Activated T-cell treated with anti-CD3 and anti-CD28 coated beads, Interleukin-2, amount 50 U/mL, for 1 hour (primary cell): ENCODE results near the gene CD34.
"Not testable (repeated sequence)": the region's sequence is repeated elsewhere in the genome, so short reads cannot be mapped to it uniquely, and the experiment has no call there.

Experiments used
- DNase-seq: peaks from one replicate; pipeline ENCODE4 v3.0.0-alpha.2; 2020

CD34 gene

GRCh38 chr1:207925969-207926368 is 15.0 kb upstream of the CD34 start:
- DNase-seq: not testable (repeated sequence)

GRCh38 chr1:207925210-207925609 is 14.3 kb upstream of the CD34 start:
- DNase-seq: no peak

DNA sequence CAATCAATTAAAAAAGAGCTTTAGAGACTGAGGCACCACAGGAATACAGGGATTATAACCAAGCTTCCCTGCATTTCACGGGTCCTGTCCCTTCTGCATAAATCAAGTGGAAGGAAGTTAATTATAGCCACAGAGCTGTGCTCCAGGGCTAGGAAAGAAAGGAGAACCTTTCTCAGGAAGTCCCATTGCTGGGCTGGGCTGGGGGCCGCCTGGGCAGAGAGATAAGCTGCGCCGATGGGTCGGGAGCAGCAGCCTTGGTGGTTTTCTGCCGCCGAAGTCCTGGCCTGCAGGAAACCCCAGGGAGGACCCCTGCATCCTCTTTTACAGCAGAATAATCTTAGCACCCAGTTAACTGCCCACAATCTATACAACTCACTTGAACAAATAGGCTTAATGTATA is 12.6 kb upstream of the CD34 start:
- DNase-seq: no peak

DNA sequence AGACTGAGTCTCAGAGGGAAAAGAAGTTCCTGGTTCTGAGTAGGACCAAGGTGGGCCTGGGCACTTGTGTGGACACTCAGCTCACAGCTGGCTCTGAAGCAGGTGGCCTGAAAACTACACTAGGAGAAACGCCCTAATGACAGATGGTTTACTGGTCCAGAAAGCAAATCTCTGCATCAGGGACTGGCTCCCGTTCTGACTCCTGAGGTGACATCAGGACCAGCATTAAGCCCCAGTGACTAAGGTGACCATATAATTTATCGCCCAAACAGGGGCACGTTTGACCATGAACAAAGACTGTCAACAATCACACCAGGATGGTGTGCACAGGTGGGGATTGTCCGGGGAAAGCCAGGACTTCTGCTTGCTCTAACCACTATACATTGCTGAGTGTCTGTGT is 12.2 kb upstream of the CD34 start:
- no peak for DNase-seq

GRCh38 chr1:207922554-207922953 is 11.6 kb upstream of the CD34 start:
- no peak for DNase-seq

- no peak for DNase-seq
Measured at GRCh38 chr1:207921321-207921720, 10.4 kb upstream of the CD34 start.

- DNase-seq: no peak
Measured at GRCh38 chr1:207920444-207921021, 9.6 kb upstream of the CD34 start.

- DNase-seq: no peak
Measured at GRCh38 chr1:207919523-207920170, 8.7 kb upstream of the CD34 start.

GRCh38 chr1:207918581-207918980 is 7.7 kb upstream of the CD34 start:
- DNase-seq: no peak

DNA sequence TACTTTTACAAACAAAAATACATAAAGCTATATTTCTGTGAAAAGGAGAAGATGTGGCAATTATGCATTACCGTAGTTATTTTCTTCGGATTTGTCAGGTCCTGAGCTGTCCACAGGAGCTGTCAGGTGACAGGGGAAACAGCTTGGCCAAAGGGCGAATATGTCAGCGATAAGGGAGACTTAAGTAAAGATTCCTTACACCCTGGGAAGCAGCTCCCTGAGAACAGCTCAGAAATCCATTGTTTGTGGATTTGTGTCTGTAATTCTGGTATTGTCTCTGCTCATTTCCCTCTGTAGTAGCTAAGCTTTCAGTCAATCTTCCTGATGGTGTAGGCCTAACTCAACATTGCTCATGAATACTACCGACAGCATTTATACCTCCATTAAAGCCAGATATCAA is 7.1 kb upstream of the CD34 start:
- DNase-seq: no peak

DNA sequence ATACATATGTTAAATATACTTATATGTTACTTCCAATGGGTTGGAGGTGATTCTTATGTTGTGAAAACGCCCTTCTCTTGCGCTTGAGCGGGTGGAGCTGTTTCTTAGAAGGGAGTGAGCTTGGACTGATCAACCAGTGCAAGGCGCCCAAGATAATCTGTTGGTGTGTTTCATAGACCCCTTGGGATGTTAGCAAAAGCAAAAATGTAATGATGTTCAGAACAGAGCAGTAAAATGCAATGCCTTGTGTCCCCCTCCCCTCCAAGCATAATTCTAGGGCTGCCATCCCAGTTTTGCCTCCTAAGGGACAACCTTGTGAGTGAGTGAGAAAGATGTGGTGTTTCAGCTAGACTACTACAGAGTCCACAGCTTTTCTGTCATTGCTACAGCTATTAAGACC is 6.2 kb upstream of the CD34 start:
- DNase-seq: no peak

GRCh38 chr1:207913951-207914350 is 3.0 kb upstream of the CD34 start:
- no peak for DNase-seq

DNA sequence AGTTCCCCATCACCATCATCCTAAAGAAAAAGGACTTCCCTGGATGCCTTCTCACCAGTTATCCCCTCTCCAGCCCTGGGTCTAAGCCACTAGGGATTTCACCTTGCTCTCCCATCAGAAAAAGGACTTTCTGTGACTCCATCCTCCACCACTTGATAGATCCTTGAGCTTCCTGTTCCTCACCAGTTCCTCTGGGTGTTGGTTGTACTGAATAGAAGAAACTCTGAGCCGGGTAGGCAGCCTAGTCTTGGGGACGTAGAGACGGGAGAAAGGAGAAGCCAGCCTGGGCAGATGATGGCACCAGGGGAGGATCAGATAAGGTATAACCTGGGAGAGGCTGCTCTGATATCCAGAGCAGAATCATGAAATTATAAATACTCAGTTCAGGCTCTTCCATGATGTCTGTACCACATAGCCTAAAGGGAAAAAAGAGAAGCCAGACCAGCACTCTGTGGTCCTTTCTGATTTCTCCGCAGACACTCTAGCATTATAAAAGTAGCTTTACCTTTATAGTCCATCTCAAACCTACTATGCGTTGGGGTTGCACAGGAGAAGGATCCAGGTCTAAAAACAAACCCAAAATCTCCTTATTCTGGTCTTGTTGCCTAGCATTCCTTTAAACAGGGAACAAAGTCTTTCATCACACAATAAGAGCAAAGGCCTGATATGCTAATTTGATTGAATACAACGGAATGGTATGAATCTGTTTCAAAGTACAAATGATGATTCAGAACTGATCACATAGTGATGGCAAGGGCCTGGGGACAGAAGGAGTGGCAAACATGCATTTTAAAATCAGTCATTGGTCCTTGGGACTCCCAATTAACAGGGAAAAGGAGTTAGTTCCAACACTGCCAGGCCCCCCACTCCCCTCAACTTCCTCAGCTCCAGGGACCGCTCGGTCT is 1.2 kb upstream of the CD34 start:
- no peak for DNase-seq

DNA sequence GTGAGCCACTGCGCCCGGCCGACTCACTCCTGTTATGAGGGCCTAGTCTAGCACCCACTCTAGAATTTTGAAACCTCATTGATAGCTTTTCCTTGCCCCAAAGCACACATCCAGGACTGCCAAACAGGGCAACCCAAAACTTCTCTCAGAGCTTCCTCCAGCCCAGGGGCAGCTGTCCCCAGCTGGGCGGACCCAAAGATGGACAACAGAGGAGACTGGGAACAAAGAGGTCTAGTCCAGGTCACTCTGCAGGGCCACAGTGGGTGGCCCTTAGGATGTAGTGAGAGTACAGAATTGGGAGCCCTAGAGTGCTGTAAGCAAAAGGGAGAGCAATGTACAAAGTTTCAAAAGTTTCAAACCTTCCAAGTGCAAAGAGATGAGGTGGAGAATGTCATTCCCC is 1.2 kb downstream of the CD34 start:
- DNase-seq: no peak

DNA sequence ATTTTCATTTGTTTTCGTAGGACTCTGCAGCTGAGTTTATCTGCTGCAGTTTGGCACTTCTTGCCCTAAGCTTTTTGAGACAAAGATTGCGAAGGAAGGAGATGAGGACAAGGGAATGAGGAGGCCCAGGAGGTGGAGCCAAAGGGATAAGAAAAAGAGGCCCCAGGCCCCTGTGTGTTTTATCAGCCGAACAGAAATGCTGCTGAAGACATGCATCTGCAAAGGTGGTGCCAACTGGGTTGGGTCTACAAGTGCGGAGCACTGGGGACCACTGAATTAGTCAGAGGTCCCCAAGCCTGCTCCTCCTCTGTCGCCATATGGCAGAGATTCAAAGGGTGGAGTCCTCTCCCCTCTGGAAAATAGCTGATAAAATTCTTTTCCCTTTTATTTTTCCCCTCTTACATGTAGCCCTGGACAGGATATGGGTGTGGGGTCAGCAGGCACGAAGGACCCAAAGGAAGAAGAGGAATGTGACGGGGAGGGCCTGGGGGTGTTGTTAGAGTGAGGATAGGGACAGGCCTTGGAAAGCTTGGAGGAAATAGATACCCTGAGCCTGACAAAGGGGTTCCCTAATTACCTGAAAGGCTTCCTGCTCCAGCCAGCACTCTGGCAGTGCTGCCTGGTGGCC is 2.7 kb downstream of the CD34 start:
- no peak for DNase-seq

GRCh38 chr1:207904391-207904790 is 6.5 kb downstream of the CD34 start:
- no peak for DNase-seq

GRCh38 chr1:207903767-207904166 is 7.2 kb downstream of the CD34 start:
- no peak for DNase-seq

DNA sequence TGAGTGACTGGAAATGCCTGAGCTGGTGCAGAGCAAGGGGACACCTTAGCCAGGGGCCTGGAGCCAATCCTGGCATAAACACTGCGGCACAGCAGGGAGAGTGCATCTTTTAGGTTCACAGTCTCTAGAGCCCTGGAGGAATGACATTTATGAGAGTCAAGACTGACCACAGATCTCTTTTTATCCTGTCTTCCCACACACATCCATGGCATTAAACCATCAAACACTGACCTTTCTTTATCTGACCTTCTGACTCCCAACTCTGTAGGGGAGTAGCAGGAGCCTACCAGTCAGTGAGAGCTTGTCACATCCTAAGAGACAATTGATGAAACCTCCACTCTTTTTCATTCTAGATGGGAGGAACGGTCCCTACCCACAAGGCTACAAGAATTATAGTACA is 7.9 kb downstream of the CD34 start:
- DNase-seq: no peak

DNA sequence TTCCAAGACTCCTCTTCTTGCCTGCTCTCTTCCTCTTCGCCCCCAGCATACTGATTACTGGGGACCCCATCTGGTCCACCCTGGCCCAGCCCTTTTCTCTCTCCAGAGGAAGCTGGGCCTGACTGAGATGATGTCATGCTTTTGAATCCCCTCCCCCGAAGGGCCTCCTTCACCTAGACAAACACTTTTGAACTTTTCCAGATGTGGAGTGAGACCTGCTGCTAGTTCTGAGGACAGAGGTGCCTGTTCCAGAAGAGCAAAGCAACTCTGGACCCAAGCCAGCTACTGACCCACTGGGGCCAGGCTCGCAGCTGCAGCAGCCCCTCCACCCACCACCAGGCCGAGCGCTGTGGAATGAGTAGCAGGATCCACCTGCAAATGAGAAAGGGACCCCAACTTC is 8.4 kb downstream of the CD34 start:
- DNase-seq: no peak

DNA sequence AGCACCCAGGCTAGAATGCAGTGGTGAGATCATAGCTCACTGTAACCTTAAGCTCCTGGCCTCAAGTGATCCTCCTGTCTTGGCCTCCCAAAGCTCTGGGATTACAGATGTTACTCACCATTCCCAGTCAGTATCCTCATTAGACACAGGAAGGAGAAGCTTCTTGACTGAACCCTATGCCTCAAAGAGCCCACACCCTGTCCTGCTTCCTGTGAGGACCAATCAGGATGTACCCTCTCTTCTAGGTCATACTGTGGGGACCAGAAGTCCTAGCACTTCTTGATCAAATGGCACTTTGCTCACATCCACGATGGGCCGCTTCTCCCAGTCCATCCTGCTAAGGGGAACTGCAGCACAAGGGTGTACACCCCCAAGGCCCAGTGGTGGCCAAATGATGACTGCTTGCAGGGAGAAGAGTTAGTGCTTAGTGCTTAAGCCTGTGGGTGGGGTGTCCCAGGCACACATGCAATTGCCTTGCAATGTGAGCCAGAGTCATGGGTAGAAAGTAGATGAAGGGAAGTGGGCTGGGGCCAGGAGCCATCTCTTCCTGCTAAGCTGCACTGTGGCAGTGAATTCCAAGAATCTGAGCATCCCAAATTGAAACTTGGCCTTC is 9.8 kb downstream of the CD34 start:
- no peak for DNase-seq

DNA sequence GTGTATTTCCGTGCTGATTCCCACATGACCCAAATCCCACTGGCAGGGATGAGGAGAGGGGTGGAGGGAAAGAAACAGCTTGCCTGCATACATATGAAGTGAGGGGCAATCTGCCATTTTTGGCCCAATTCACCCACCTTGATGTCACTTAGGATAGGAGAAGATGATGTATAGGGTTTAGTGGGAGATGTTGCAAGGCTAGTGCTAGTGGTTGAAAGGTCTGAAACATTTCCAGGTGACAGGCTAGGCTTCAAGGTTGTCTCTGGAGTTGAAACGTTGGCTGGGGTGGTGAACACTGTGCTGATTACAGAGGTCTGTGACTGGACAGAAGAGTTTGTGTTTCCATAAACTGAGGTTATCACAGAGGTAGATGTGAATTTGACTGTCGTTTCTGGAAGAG is 12.1 kb downstream of the CD34 start:
- no peak for DNase-seq

DNA sequence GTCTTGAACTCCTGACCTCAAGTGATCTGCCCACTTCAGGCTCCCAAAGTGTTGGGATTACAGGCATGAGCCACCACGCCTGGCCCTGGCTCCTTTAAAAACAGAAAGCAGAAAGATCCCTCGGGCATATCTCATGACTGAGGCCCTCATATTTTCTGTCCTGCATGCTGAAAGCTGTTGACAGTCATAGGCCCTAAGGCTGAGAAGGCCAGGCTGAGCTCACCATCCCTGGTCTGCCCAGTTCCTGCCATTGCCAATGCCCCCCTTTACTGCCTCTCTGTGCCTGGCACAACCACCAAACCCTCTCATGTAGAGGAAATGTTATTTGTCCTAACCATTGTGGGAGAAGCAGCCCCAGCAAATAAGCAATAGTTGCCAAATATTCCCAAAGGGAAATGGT is 12.7 kb downstream of the CD34 start:
- DNase-seq: no peak

DNA sequence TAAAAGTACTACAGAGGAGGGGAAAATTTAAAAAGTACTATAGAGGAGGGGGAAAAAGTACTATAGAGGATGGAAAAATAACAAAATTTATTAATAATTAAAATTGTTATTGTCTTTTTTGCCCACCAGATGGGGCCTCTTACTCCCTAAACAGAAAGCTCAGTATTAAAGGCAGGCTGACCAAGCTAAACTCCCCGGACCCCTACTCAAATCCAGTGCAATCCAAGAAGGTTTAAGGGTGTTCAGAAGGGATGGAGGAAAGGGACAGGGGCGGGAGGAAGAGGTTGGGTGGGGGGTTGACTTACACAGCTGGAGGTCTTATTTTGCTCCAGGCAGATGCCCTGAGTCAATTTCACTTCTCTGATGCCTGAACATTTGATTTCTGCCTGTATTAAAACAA is 13.7 kb downstream of the CD34 start:
- no peak for DNase-seq
